Measurements from ENCODE around the gene AP2B1. TPM values are rescaled to one million over a fixed set of nuclear protein-coding genes. Genes with fewer than 3 reads are reported as not detected.

Gene AP2B1
- total and polyA plus RNA-seq, 7 donors: 43.2 to 86.4 (median 53.1) TPM

- intact Hi-C loops (cut with DNase I): no loop called here
- H3K4me1 ChIP-seq: peaks cover 0 to 52% (median 32%) of the 10 kb centered on the region in 4 donors
- H3K9me3 ChIP-seq: no peaks in the 10 kb centered on the region
- 96 to 97% methylated on average over 48 of the region's 48 CpGs for WGBS, 2 donors
- no peak overlapping the region for H3K4me3 ChIP-seq
- no peak for DNase-seq
- TF ChIP-seq, protein P1, sequence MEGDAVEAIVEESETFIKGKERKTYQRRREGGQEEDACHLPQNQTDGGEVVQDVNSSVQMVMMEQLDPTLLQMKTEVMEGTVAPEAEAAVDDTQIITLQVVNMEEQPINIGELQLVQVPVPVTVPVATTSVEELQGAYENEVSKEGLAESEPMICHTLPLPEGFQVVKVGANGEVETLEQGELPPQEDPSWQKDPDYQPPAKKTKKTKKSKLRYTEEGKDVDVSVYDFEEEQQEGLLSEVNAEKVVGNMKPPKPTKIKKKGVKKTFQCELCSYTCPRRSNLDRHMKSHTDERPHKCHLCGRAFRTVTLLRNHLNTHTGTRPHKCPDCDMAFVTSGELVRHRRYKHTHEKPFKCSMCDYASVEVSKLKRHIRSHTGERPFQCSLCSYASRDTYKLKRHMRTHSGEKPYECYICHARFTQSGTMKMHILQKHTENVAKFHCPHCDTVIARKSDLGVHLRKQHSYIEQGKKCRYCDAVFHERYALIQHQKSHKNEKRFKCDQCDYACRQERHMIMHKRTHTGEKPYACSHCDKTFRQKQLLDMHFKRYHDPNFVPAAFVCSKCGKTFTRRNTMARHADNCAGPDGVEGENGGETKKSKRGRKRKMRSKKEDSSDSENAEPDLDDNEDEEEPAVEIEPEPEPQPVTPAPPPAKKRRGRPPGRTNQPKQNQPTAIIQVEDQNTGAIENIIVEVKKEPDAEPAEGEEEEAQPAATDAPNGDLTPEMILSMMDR (IDR thresholded peaks at IDR 0.05): no peak
- TF ChIP-seq POLR2A (IDR thresholded peaks at IDR 0.05): no peak
- TF ChIP-seq EP300 (IDR thresholded peaks at IDR 0.05): no peak
- TF ChIP-seq POLR2AphosphoS5 (IDR thresholded peaks at IDR 0.05): no peak
- H3K36me3 ChIP-seq: no peaks in the 10 kb centered on the region
- no peaks in the 10 kb centered on the region for H3K27me3 ChIP-seq
- no peak overlapping the region for H3K27ac ChIP-seq
Measured at GRCh38 chr17:35769895-35770486, 182.9 kb downstream of the AP2B1 start.

GRCh38 chr17:35773129-35773528, 186.0 kb downstream of the AP2B1 start:
- Histone ChIP-seq H3K9me3 (no peaks in the 10 kb centered on the region), H3K27ac (peak overlapping the region; percentile 82 to 94 (median 88)), H3K4me1 (peaks cover 0 to 57% (median 32%) of the 10 kb centered on the region in 4 donors), H3K36me3 (no peaks in the 10 kb centered on the region), H3K4me3 (no peak overlapping the region), H3K27me3 (no peaks in the 10 kb centered on the region)
- no peak for DNase-seq
- 76 to 85% methylated on average over 20 of the region's 20 CpGs for WGBS, 2 donors
- intact Hi-C loops (cut with DNase I): no loop called here
- TF ChIP-seq, protein P1 (IDR thresholded peaks at IDR 0.05): no peak
- no peak for TF ChIP-seq POLR2A (IDR thresholded peaks at IDR 0.05)
- no peak for TF ChIP-seq POLR2AphosphoS5 (IDR thresholded peaks at IDR 0.05)
- no peak for TF ChIP-seq EP300 (IDR thresholded peaks at IDR 0.05)

DNA sequence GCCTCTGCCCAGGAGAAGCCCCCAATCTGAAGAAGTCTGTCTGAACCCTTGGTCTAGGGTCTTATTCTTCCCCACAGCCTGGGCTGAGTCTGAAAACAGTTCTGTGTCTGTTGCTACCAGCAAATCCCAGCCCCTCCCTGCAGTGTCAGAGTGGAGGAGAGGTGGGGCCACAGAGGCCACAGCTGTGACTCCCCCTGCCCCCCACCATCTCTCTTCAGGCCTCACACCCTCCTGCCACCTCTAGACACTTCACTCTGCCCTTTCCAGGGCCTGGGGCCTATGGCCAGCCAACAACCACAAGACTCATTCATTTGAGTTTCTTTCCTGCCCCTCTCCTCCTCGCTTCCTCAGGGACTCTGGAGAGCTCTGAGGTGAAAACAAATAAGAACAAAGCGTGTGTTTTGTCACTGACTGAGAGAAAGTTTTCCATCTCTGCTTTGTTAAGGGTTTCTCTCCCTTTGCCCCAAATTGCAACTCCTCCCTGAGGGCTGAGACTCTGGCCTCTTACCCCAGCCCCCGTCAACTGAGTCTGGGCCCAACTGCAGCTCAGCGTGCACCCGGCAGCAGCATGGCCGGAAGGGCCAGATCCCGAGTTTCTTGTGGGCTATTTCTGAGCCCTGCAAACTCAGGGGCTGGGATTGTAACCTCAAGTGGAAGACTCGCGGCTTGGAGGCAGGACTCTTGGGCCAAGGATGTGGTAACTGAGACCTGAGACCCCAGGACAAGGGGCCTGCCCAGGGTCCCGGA, 186.7 kb downstream of the AP2B1 start:
- intact Hi-C loops (cut with DNase I): no loop called here
- Histone ChIP-seq H3K27ac (peak overlapping the region; percentile 82 to 94 (median 88)), H3K27me3 (no peaks in the 10 kb centered on the region), H3K4me1 (peaks cover 0 to 57% (median 32%) of the 10 kb centered on the region in 4 donors), H3K36me3 (no peaks in the 10 kb centered on the region), H3K9me3 (no peaks in the 10 kb centered on the region), H3K4me3 (no peak overlapping the region)
- 50 to 66% methylated on average over 10 of the region's 10 CpGs for WGBS, 2 donors
- TF ChIP-seq, protein P1 (IDR thresholded peaks at IDR 0.05): no peak
- TF ChIP-seq EP300 (IDR thresholded peaks at IDR 0.05): no peak
- TF ChIP-seq POLR2AphosphoS5 (IDR thresholded peaks at IDR 0.05): no peak
- TF ChIP-seq POLR2A (IDR thresholded peaks at IDR 0.05): no peak
- DNase-seq: no peak

GRCh38 chr17:35774499-35774898, 187.4 kb downstream of the AP2B1 start:
- H3K4me3 ChIP-seq: peak overlapping the region in 3 of 4 donors; percentile 18 to 42 (median 28)
- peak overlapping the region; percentile 82 to 94 (median 88) for H3K27ac ChIP-seq
- H3K27me3 ChIP-seq: no peaks in the 10 kb centered on the region
- H3K9me3 ChIP-seq: no peaks in the 10 kb centered on the region
- H3K36me3 ChIP-seq: no peaks in the 10 kb centered on the region
- WGBS, 2 donors: 29 to 61% methylated on average over 5 of the region's 5 CpGs
- peaks cover 0 to 57% (median 32%) of the 10 kb centered on the region in 4 donors for H3K4me1 ChIP-seq
- TF ChIP-seq POLR2A (IDR thresholded peaks at IDR 0.05): peak in 1 of 2 donors; percentile 37
- TF ChIP-seq, protein P1 (IDR thresholded peaks at IDR 0.05): no peak
- TF ChIP-seq POLR2AphosphoS5 (IDR thresholded peaks at IDR 0.05): peak; percentile 35 to 84 (median 77)
- peak; percentile 92 for DNase-seq
- intact Hi-C loops (cut with DNase I): no loop called here

All from sigmoid colon (tissue), 7 donors.